ENCODE data around the gene CAPN15.

Gene CAPN15

GRCh38 chr16:546909-547770 is 19.6 kb downstream of the CAPN15 start:
- no peak for DNase-seq (ENCODE audit: low read depth)
- TF ChIP-seq CTCF (IDR thresholded peaks at IDR 0.05; ENCODE audit: low read depth, low read length, missing control alignments), result peak; percentile 47
- no peak overlapping the region for H3K4me3 ChIP-seq (ENCODE audit: low read depth, low read length)
- in situ Hi-C loops (cut with HindIII; ENCODE audit: low sequenced_read_pairs), result no loop called here

GRCh38 chr16:548586-548985 is 21.1 kb downstream of the CAPN15 start:
- DNase-seq (ENCODE audit: low read depth), result no peak
- H3K4me3 ChIP-seq (ENCODE audit: low read depth, low read length), result no peak overlapping the region
- no peak for TF ChIP-seq CTCF (IDR thresholded peaks at IDR 0.05; ENCODE audit: low read depth, low read length, missing control alignments)
- in situ Hi-C loops (cut with HindIII; ENCODE audit: low sequenced_read_pairs), result no loop called here

GRCh38 chr16:549544-550263 is 22.2 kb downstream of the CAPN15 start:
- H3K4me3 ChIP-seq (ENCODE audit: low read depth, low read length), result no peak overlapping the region
- in situ Hi-C loops (cut with HindIII; ENCODE audit: low sequenced_read_pairs), result no loop called here
- TF ChIP-seq CTCF (IDR thresholded peaks at IDR 0.05; ENCODE audit: low read depth, low read length, missing control alignments), result no peak
- DNase-seq (ENCODE audit: low read depth), result no peak

- DNase-seq (ENCODE audit: low read depth), result no peak
- no peak for TF ChIP-seq CTCF (IDR thresholded peaks at IDR 0.05; ENCODE audit: low read depth, low read length, missing control alignments)
- in situ Hi-C loops (cut with HindIII; ENCODE audit: low sequenced_read_pairs), result no loop called here
- no peak overlapping the region for H3K4me3 ChIP-seq (ENCODE audit: low read depth, low read length)
Measured at GRCh38 chr16:551210-551609, 23.7 kb downstream of the CAPN15 start.

GRCh38 chr16:552171-552570 is 24.7 kb downstream of the CAPN15 start:
- H3K4me3 ChIP-seq (ENCODE audit: low read depth, low read length), result no peak overlapping the region
- DNase-seq (ENCODE audit: low read depth), result no peak
- in situ Hi-C loops (cut with HindIII; ENCODE audit: low sequenced_read_pairs), result no loop called here
- TF ChIP-seq CTCF (IDR thresholded peaks at IDR 0.05; ENCODE audit: low read depth, low read length, missing control alignments), result no peak

- H3K4me3 ChIP-seq (ENCODE audit: low read depth, low read length), result no peak overlapping the region
- DNase-seq (ENCODE audit: low read depth), result no peak
- no peak for TF ChIP-seq CTCF (IDR thresholded peaks at IDR 0.05; ENCODE audit: low read depth, low read length, missing control alignments)
- in situ Hi-C loops (cut with HindIII; ENCODE audit: low sequenced_read_pairs), result no loop called here
Measured at GRCh38 chr16:553601-554296, 26.2 kb downstream of the CAPN15 start.
